HG02840 (cell line): ENCODE data around the gene MKRN2OS.
A peak's percentile ranks its signal among the peaks of the same experiment; 100 is the strongest.
"Not testable (repeated sequence)": the region's sequence is repeated elsewhere in the genome, so short reads cannot be mapped to it uniquely, and the experiment has no call there.

Experiments
- ATAC-seq: cut with Tn5 transposase; IDR thresholded peaks from one replicate; pipeline ENCODE4 v1.9.1; 2021; ENCODE audit warnings: mild to moderate bottlenecking, moderate library complexity, moderate number of reproducible peaks; ENCODE audit not compliant: unreplicated experiment, low FRiP score

MKRN2OS gene

GRCh38 chr3:12566976-12567375 lies 21.7 kb upstream of the MKRN2OS start:
- no peak for ATAC-seq

GRCh38 chr3:12562451-12562850 lies 17.2 kb upstream of the MKRN2OS start:
- ATAC-seq = no peak

GRCh38 chr3:12561397-12561796 lies 16.1 kb upstream of the MKRN2OS start:
- no peak for ATAC-seq

- ATAC-seq = no peak
These were observed 15.3 kb upstream of the MKRN2OS start for GRCh38 chr3:12560505-12561190.

GRCh38 chr3:12559520-12559919 lies 14.2 kb upstream of the MKRN2OS start:
- ATAC-seq = no peak

GRCh38 chr3:12558706-12559105 lies 13.4 kb upstream of the MKRN2OS start:
- ATAC-seq = no peak

- no peak for ATAC-seq
These were observed 12.3 kb upstream of the MKRN2OS start for GRCh38 chr3:12557473-12558100.

GRCh38 chr3:12556690-12557472 lies 11.6 kb upstream of the MKRN2OS start, which contains the start of gene MKRN2:
Gene MKRN2 (plus strand): TSS chr3:12557087. CDS start chr3:12557151, 64 bp downstream.
- peak; percentile 73 for ATAC-seq

- ATAC-seq = no peak
These were observed 11.0 kb upstream of the MKRN2OS start for GRCh38 chr3:12556314-12556689.

GRCh38 chr3:12553921-12554391 lies 8.7 kb upstream of the MKRN2OS start:
- no peak for ATAC-seq

- ATAC-seq = no peak
These were observed 4.9 kb upstream of the MKRN2OS start for GRCh38 chr3:12549971-12550760.

GRCh38 chr3:12544652-12545472 lies 437 bp downstream of the MKRN2OS start:
- no peak for ATAC-seq

GRCh38 chr3:12543497-12543896 lies 1.8 kb downstream of the MKRN2OS start:
- ATAC-seq = not testable (repeated sequence)

- no peak for ATAC-seq
These were observed 3.7 kb downstream of the MKRN2OS start for GRCh38 chr3:12541625-12542024.

- no peak for ATAC-seq
These were observed 8.9 kb downstream of the MKRN2OS start for GRCh38 chr3:12536423-12536822.

- no peak for ATAC-seq
These were observed 13.1 kb downstream of the MKRN2OS start for GRCh38 chr3:12532182-12532581.

GRCh38 chr3:12527757-12528143 lies 17.5 kb downstream of the MKRN2OS start:
- no peak for ATAC-seq

GRCh38 chr3:12522721-12523120 lies 22.6 kb downstream of the MKRN2OS start:
- no peak for ATAC-seq

- ATAC-seq = no peak
These were observed 24.3 kb downstream of the MKRN2OS start for GRCh38 chr3:12521010-12521409.
